Psoas muscle (tissue), 8 donors: Measurements from ENCODE around the gene ANXA4. TPM values are rescaled to one million over a fixed set of nuclear protein-coding genes. Genes with fewer than 3 reads are reported as not detected.

ENCODE experiments used
- ATAC-seq, 4 donors: fragments of 200-7000 bp; cut with Tn5 transposase; one replicate each; pipeline ENCODE4 v1.9.1; 2020; ENCODE audit warnings: moderate library complexity in 3 of 4, mild to moderate bottlenecking in 2 of 4
- DNase-seq, 2 donors: peaks; one replicate each; pipeline ENCODE4 v3.0.0-alpha.2; 2020
- H3K27ac ChIP-seq: fragments of 200-600 bp; one replicate; pipeline ENCODE4 v1.8.0; 2022
- H3K27me3 ChIP-seq, 3 donors: fragments of 200-600 bp in 1 of 3; one replicate each; pipeline versions ENCODE4 v1.6.1 to v1.8.0; 2013 to 2022; ENCODE audit warnings: low read length in 2 of 3, mild to moderate bottlenecking in 2 of 3, moderate library complexity in 1 of 3; ENCODE audit not compliant: insufficient read depth in 3 of 3
- H3K36me3 ChIP-seq, 2 donors: fragments of 200-600 bp in 1 of 2; one replicate each; pipeline versions ENCODE4 v1.6.1 to v1.8.0; 2013 to 2022; ENCODE audit warnings: low read depth in 1 of 2, mild to moderate bottlenecking in 1 of 2, moderate library complexity in 1 of 2; ENCODE audit not compliant: insufficient read depth in 1 of 2
- H3K4me1 ChIP-seq: fragments of 200-600 bp; one replicate; pipeline ENCODE4 v1.8.0; 2022
- H3K4me3 ChIP-seq: fragments of 200-600 bp; one replicate; pipeline ENCODE4 v1.8.0; 2022; ENCODE audit warnings: mild to moderate bottlenecking
- H3K9me3 ChIP-seq: fragments of 200-600 bp; one replicate; pipeline ENCODE4 v1.8.0; 2022
- WGBS, 3 donors: extraction: QIAGEN DNeasy Blood & Tissue Kit; methylation state at CpG; one replicate each; pipeline versions ENCODE4 v1.1.6 to v1.1.7; 2013; 5-methylcytosine and 5-hydroxymethylcytosine counted together
- intact Hi-C, 2 donors: fragments of 100-400 bp; cut with DNase I; formaldehyde crosslinking; loops; one replicate each; pipeline versions ENCODE4 v1.11.0 to v1.14.2; 2022
- polyA plus RNA-seq, 3 donors: library from polyadenylated mRNA; stranded (reverse); fragments of 200-250 nt; gene quantifications; one replicate each; pipeline ENCODE4 v1.2.3, GENCODE V29; 2013
- total RNA-seq, 4 donors: library from RNA; stranded (reverse); fragmentation: NEBNext Ultra II Directional in 2 of 4; extraction: Animal tissue kit (Norgen Biotek cat#: 25700) in 2 of 4; gene quantifications; one replicate each; pipeline versions ENCODE4 v1.2.1 to v1.2.4, GENCODE V29; 2021 to 2023
- TF ChIP-seq, protein P1 (sequence below): fragments of 200-600 bp; IDR thresholded peaks from one replicate; pipeline ENCODE4 v1.8.0; 2022; ENCODE audit warnings: antibody characterized with exemption
- donor health status: healthy with polysubstance abuse.
- donor health status: DM: no; HTN: no; CAD: no; lungs with moderate emphysema.
- donor health status: Bipolar disorder and iron deficiency.
- donor health status: healthy.
- donor health status: DM: yes; HTN: yes; CAD: no.
- donor health status: DM: no; HTN: no; CAD: no.
- donor health status: DM: no; HTN: no; CAD: no.
- donor health status: DM: yes; HTN: yes; CAD: no.

Gene ANXA4
- total and polyA plus RNA-seq, 7 donors: 13.2 to 29.0 (median 19.4) TPM

DNA sequence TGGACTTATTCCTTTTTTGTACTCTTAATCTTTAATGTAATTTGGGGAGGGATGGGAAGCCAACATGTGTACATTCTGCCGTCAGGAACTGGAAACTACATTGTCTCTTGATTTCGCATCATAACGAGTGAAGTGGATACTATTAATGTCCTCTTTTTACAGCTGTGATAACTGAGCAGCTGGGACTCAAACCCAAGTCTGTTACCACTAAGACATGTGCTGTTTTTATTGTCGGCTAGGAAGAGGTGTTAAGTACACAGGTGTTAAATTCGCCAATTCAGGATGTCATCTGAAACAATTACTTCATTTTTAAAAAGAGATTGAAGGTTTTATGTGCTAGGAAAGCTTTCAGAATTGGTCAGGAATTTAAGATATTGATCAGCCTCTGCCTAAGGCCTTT lies 94.4 kb downstream of the ANXA4 start:
- DNase-seq (no peak), ATAC-seq (no peak)
- intact Hi-C loops: no loop called here
- WGBS, 3 donors: 47 to 64% (median 53%) methylated on average over 5 of the region's 5 CpGs
- H3K9me3 ChIP-seq: no peaks in the 10 kb centered on the region
- peaks cover 12% of the 10 kb centered on the region for H3K4me1 ChIP-seq
- H3K36me3 ChIP-seq: peaks cover 0 to 19% of the 10 kb centered on the region in 2 donors
- no peaks in the 10 kb centered on the region for H3K27me3 ChIP-seq
- no peak overlapping the region for H3K4me3 ChIP-seq
- TF ChIP-seq, protein P1, sequence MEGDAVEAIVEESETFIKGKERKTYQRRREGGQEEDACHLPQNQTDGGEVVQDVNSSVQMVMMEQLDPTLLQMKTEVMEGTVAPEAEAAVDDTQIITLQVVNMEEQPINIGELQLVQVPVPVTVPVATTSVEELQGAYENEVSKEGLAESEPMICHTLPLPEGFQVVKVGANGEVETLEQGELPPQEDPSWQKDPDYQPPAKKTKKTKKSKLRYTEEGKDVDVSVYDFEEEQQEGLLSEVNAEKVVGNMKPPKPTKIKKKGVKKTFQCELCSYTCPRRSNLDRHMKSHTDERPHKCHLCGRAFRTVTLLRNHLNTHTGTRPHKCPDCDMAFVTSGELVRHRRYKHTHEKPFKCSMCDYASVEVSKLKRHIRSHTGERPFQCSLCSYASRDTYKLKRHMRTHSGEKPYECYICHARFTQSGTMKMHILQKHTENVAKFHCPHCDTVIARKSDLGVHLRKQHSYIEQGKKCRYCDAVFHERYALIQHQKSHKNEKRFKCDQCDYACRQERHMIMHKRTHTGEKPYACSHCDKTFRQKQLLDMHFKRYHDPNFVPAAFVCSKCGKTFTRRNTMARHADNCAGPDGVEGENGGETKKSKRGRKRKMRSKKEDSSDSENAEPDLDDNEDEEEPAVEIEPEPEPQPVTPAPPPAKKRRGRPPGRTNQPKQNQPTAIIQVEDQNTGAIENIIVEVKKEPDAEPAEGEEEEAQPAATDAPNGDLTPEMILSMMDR: no peak
- no peak overlapping the region for H3K27ac ChIP-seq

DNA sequence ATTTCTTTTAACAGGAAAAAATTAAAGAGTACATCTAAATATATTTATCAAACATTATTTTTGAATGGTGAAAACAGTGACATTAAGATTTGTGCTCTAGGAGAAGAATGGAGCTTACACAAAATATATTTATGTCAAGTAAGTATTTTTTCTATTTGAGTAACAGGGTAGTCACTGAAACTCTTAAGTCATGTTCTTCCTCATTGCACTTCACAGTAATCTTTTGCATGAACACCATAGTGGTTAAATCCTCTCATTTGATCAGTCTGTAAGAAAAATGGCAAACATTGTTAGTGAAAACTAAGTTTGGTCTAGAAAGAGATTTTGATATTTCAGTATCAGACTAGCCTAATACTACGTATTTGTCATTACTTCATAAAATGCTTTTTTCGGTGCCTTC lies 95.6 kb downstream of the ANXA4 start:
- intact Hi-C loops: no loop called here
- no peaks in the 10 kb centered on the region for H3K9me3 ChIP-seq
- no peaks in the 10 kb centered on the region for H3K4me1 ChIP-seq
- 92 to 96% (median 94%) methylated on average over 2 of the region's 2 CpGs for WGBS, 3 donors
- H3K27ac ChIP-seq: no peak overlapping the region
- H3K4me3 ChIP-seq: no peak overlapping the region
- H3K36me3 ChIP-seq: peaks cover 0 to 23% of the 10 kb centered on the region in 2 donors
- H3K27me3 ChIP-seq: no peaks in the 10 kb centered on the region
- DNase-seq: no peak
- no peak for ATAC-seq
- TF ChIP-seq, protein P1: no peak

DNA sequence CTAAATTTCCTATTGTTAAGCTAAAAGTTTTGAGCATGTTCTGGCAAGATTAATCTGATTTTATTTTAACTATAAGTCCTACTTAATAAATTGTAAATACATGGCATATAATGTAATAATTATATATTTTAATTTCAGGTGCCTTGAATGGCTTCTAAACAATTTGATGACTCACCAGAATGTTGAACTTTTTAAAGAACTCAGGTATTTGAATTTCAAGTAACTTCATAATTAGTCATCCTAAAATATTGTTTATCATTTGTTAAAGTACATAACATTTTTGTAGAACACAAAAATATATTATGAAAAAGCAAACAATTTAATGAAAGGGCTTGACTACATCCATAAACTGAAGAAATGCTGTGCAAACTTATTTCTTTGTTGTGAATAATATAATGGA lies 102.1 kb downstream of the ANXA4 start:
- Histone ChIP-seq H3K36me3 (peaks cover 0 to 82% of the 10 kb centered on the region in 2 donors), H3K9me3 (no peaks in the 10 kb centered on the region)
- ATAC-seq: no peak

DNA sequence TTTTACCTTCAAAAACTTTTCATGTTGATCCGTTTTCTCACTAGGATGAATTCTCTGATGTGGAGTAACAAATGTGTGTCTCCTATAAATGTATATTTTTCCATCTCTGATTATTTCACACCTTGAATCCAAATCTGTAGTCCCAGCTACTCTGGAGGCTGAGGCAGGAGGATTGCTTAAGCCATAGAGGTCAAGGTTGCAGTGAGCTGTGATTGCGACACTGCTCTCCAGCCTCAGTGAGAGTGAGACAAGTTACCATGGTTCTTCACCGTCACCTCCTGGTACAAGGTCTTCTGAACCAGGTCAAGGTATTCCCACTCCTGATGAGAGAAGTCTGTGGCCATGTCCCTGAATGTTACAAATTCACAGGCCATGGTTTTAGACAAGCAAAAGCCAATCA lies 102.6 kb downstream of the ANXA4 start:
- H3K9me3 ChIP-seq: no peaks in the 10 kb centered on the region
- H3K27me3 ChIP-seq: no peaks in the 10 kb centered on the region
- DNase-seq (no peak), ATAC-seq (no peak)
- whole genome bisulfite sequencing, 3 donors: 97 to 98% (median 97%) methylated on average over 3 of the region's 3 CpGs
- H3K27ac ChIP-seq: no peak overlapping the region
- no peak overlapping the region for H3K4me3 ChIP-seq
- TF ChIP-seq, protein P1: no peak
- H3K4me1 ChIP-seq: no peaks in the 10 kb centered on the region
- H3K36me3 ChIP-seq: peaks cover 0 to 85% of the 10 kb centered on the region in 2 donors
- intact Hi-C loops: no loop called here

More for the DNA sequence above, 102.1 kb downstream of the ANXA4 start:
- DNase-seq: no peak
- no peaks in the 10 kb centered on the region for H3K27me3 ChIP-seq
- TF ChIP-seq, protein P1: no peak
- intact Hi-C loops: no loop called here
- no peak overlapping the region for H3K4me3 ChIP-seq
- no peaks in the 10 kb centered on the region for H3K4me1 ChIP-seq
- H3K27ac ChIP-seq: no peak overlapping the region
